IPS-18a (cell line): ENCODE data around the gene COL6A5.

Experiments
- H3K27ac ChIP-seq: one replicate; pipeline ENCODE4 v1.5.1; 2013; ENCODE audit warnings: low read length
- H3K27me3 ChIP-seq: one replicate; pipeline ENCODE4 v1.6.1; 2013; ENCODE audit warnings: mild to moderate bottlenecking, low read length; ENCODE audit not compliant: control insufficient read depth, insufficient read depth
- H3K36me3 ChIP-seq: one replicate; pipeline ENCODE4 v1.6.1; 2013; ENCODE audit warnings: low read depth, low read length; ENCODE audit not compliant: control insufficient read depth
- H3K4me1 ChIP-seq: one replicate; pipeline ENCODE4 v1.6.1; 2013; ENCODE audit warnings: low read depth, low read length; ENCODE audit not compliant: control insufficient read depth
- H3K4me3 ChIP-seq: one replicate; pipeline ENCODE4 v1.5.1; 2013; ENCODE audit warnings: low read length
- H3K9ac ChIP-seq: one replicate; pipeline ENCODE4 v1.6.1; 2013; ENCODE audit warnings: mild to moderate bottlenecking, low read length, moderate library complexity
- H3K9me3 ChIP-seq: one replicate; pipeline ENCODE4 v1.6.1; 2013; ENCODE audit warnings: low read depth, low read length; ENCODE audit not compliant: control insufficient read depth

Gene COL6A5

DNA sequence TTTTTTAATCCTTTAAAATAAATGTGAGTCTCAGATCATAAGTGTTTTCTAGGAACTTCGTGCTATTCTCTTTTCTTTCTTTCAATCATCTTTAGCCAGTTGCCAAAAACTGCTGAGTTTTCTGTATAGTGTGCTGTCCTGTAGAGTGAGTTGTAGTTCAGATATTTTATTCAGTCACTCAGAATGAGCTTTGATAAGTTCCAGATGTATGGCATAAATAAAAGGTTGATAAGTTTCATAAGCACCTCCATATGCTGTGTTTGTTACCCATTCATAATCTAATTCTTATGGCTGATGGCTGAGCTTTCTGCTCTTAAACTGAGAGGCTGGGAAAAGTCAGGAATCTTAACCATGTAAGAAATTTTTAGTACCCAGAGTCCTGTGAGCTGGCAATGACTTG lies 112.2 kb downstream of the COL6A5 start:
- Histone ChIP-seq H3K4me3 (no peak overlapping the region), H3K27ac (no peak overlapping the region), H3K4me1 (no peaks in the 10 kb centered on the region), H3K27me3 (no peaks in the 10 kb centered on the region), H3K9ac (no peak overlapping the region), H3K9me3 (no peaks in the 10 kb centered on the region), H3K36me3 (no peaks in the 10 kb centered on the region)

DNA sequence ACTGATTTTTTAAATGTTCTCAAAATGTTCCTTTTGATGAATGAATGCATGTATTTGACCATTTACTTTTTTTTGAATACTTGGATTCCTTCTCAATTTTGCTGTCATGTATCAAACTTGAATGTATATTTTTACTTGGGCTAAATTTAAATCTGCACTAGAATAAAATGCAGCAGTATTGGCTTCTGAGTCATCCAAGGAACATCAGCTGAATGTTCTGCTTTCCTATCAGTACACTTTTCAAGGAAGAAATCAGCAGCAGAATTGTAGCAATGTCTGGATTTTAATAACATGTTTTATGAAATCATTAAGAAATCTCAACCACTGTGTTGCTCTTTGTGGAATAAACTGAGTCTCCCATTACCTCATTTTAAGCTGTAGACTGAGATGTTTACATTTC lies 114.5 kb downstream of the COL6A5 start:
- Histone ChIP-seq H3K4me3 (no peak overlapping the region), H3K9me3 (no peaks in the 10 kb centered on the region), H3K27me3 (no peaks in the 10 kb centered on the region), H3K36me3 (no peaks in the 10 kb centered on the region), H3K4me1 (no peaks in the 10 kb centered on the region), H3K9ac (no peak overlapping the region), H3K27ac (no peak overlapping the region)

DNA sequence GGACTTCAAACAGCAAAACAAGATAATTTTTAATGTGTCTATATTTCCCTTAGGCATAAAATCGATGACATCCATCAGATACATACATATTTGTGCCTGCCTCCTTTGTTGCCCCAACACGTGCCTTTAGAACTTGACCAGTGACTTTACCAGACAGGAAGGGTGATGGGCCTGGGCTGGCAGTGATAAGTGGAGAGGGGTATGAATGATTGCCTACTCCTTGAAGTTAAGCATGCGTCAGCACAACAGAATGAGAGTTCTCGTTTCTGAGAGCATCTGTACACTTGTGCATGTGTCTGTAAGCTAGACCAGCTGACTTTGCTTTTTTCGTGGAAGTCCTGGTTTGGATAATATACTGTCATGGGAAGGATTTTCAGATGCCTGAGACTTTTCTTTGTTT lies 116.6 kb downstream of the COL6A5 start:
- Histone ChIP-seq H3K27ac (no peak overlapping the region), H3K27me3 (no peaks in the 10 kb centered on the region), H3K9ac (no peak overlapping the region), H3K36me3 (no peaks in the 10 kb centered on the region), H3K4me3 (no peak overlapping the region), H3K4me1 (no peaks in the 10 kb centered on the region), H3K9me3 (no peaks in the 10 kb centered on the region)

DNA sequence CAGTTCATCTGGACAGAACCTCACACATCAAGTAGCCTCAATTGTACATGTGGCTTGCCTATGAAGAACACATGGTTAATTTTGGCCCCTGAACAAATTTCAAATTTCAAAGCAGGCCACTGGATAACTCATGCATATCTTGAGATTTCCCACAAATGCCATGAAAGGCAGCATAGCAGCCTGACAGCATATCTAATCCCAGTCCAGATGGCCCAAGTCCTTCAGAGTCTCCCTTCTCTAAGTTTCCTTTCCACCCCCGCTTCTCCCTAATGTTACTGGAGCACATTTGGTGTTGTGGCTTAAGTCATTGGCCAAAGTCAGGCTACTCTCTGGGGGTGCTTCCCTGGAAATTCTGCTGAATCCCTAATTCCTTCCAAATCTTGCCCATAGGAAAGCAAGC lies 117.7 kb downstream of the COL6A5 start:
- H3K4me1 ChIP-seq, result no peaks in the 10 kb centered on the region
- H3K9me3 ChIP-seq, result no peaks in the 10 kb centered on the region
- H3K27ac ChIP-seq, result no peak overlapping the region
- H3K9ac ChIP-seq, result no peak overlapping the region
- H3K4me3 ChIP-seq, result no peak overlapping the region
- no peaks in the 10 kb centered on the region for H3K36me3 ChIP-seq
- H3K27me3 ChIP-seq, result no peaks in the 10 kb centered on the region

DNA sequence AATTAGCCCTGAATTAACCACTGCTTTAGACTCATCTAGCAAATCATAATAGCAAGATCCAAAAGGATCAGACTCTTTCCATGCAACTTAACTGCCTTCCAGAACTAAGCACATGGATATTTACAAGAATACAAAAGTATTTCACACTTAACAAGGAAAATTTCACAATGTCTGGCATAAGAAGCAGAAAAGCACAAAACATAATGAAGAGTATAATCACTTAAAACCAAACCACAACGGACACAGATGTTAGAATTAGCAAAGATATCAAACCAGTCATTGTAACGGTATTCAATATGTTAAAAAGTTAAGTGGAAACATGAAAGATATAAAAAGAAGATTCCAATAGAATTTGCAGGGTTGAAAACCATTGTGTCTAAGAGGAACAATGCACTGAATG lies 120.0 kb downstream of the COL6A5 start:
- Histone ChIP-seq H3K27me3 (no peaks in the 10 kb centered on the region), H3K4me3 (no peak overlapping the region), H3K36me3 (no peaks in the 10 kb centered on the region), H3K9ac (no peak overlapping the region), H3K4me1 (no peaks in the 10 kb centered on the region), H3K9me3 (no peaks in the 10 kb centered on the region), H3K27ac (no peak overlapping the region)

- no peak overlapping the region for H3K4me3 ChIP-seq
- H3K9ac ChIP-seq, result no peak overlapping the region
- H3K27ac ChIP-seq, result no peak overlapping the region
- no peaks in the 10 kb centered on the region for H3K36me3 ChIP-seq
- no peaks in the 10 kb centered on the region for H3K27me3 ChIP-seq
- H3K4me1 ChIP-seq, result no peaks in the 10 kb centered on the region
- H3K9me3 ChIP-seq, result no peaks in the 10 kb centered on the region
Measured at GRCh38 chr3:130468311-130468710, 122.8 kb downstream of the COL6A5 start.

- Histone ChIP-seq H3K4me3 (no peak overlapping the region), H3K27ac (no peak overlapping the region), H3K36me3 (no peaks in the 10 kb centered on the region), H3K9ac (no peak overlapping the region), H3K27me3 (no peaks in the 10 kb centered on the region), H3K4me1 (no peaks in the 10 kb centered on the region), H3K9me3 (no peaks in the 10 kb centered on the region)
Measured at GRCh38 chr3:130470126-130470525, 124.7 kb downstream of the COL6A5 start.

GRCh38 chr3:130473416-130473815 lies 127.9 kb downstream of the COL6A5 start:
- Histone ChIP-seq H3K9ac (no peak overlapping the region), H3K4me1 (no peaks in the 10 kb centered on the region), H3K27me3 (no peaks in the 10 kb centered on the region), H3K9me3 (no peaks in the 10 kb centered on the region), H3K36me3 (no peaks in the 10 kb centered on the region), H3K4me3 (no peak overlapping the region), H3K27ac (no peak overlapping the region)

GRCh38 chr3:130480736-130481135 lies 135.3 kb downstream of the COL6A5 start:
- no peak overlapping the region for H3K4me3 ChIP-seq
- H3K9me3 ChIP-seq, result no peaks in the 10 kb centered on the region
- H3K27ac ChIP-seq, result no peak overlapping the region
- H3K9ac ChIP-seq, result no peak overlapping the region
- H3K27me3 ChIP-seq, result no peaks in the 10 kb centered on the region
- no peaks in the 10 kb centered on the region for H3K36me3 ChIP-seq
- H3K4me1 ChIP-seq, result no peaks in the 10 kb centered on the region

GRCh38 chr3:130488288-130488687 lies 142.8 kb downstream of the COL6A5 start:
- Histone ChIP-seq H3K9me3 (no peaks in the 10 kb centered on the region), H3K4me1 (no peaks in the 10 kb centered on the region)

GRCh38 chr3:130488769-130489450 lies 143.4 kb downstream of the COL6A5 start:
- Histone ChIP-seq H3K27ac (no peak overlapping the region), H3K9ac (no peak overlapping the region), H3K4me3 (no peak overlapping the region), H3K27me3 (no peaks in the 10 kb centered on the region), H3K36me3 (no peaks in the 10 kb centered on the region), H3K9me3 (no peaks in the 10 kb centered on the region), H3K4me1 (no peaks in the 10 kb centered on the region)

More at GRCh38 chr3:130488288-130488687, 142.8 kb downstream of the COL6A5 start:
- Histone ChIP-seq H3K36me3 (no peaks in the 10 kb centered on the region), H3K27ac (no peak overlapping the region), H3K27me3 (no peaks in the 10 kb centered on the region), H3K9ac (no peak overlapping the region), H3K4me3 (no peak overlapping the region)

GRCh38 chr3:130490241-130490640 lies 144.8 kb downstream of the COL6A5 start:
- Histone ChIP-seq H3K9me3 (no peaks in the 10 kb centered on the region), H3K27ac (no peak overlapping the region), H3K36me3 (no peaks in the 10 kb centered on the region), H3K27me3 (no peaks in the 10 kb centered on the region), H3K4me1 (no peaks in the 10 kb centered on the region), H3K9ac (no peak overlapping the region), H3K4me3 (no peak overlapping the region)
